Vagina (tissue), 2 donors: ENCODE data around the gene TRIM31.

Source experiments
- POLR2A ChIP-seq, 2 donors: fragments of 450-650 bp; IDR thresholded peaks; one replicate each; pipeline ENCODE4 v1.6.1; 2017; ENCODE audit warnings: antibody characterized with exemption in 2 of 2, mild to moderate bottlenecking in 2 of 2, moderate library complexity in 2 of 2
- TF ChIP-seq, protein P1 (sequence below), 3 experiments: fragments of 450-650 bp in 2 of 3; fragments of 200-600 bp in 1 of 3; sonication (generic) in 1 of 3; IDR thresholded peaks; one replicate each; pipeline ENCODE4 v1.5.1; 2017 to 2019; ENCODE audit warnings: antibody characterized with exemption in 3 of 3, mild to moderate bottlenecking in 2 of 3, moderate library complexity in 2 of 3

DNA sequence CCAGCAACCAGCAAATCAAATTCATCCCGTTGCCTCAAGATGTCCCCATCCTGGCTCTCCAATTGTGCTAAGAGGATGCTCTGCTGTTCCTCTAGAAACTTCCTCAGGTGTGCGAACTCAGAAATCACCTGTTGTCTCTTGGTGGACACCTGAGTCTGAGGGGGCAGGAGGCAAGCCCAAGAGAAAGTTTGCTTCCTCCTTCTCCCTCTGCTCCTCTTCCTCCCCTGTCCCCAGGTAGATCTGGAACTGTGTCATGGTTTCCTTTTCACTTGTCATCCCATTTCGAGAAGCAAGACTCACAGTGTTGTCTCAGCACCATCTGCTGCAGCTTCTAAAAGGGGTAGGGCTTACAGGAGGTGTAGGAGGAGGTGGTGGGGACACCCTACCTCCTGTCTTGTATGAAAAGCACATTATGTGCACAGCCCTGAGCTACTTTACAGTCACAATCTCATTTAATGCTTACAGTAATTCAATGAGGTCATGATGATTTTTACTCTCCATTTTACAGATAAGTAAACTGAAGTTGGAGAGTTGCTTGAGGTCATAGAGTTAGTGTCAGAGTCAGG is 45.7 kb upstream of the TRIM31 start:
- TF ChIP-seq, protein P1, sequence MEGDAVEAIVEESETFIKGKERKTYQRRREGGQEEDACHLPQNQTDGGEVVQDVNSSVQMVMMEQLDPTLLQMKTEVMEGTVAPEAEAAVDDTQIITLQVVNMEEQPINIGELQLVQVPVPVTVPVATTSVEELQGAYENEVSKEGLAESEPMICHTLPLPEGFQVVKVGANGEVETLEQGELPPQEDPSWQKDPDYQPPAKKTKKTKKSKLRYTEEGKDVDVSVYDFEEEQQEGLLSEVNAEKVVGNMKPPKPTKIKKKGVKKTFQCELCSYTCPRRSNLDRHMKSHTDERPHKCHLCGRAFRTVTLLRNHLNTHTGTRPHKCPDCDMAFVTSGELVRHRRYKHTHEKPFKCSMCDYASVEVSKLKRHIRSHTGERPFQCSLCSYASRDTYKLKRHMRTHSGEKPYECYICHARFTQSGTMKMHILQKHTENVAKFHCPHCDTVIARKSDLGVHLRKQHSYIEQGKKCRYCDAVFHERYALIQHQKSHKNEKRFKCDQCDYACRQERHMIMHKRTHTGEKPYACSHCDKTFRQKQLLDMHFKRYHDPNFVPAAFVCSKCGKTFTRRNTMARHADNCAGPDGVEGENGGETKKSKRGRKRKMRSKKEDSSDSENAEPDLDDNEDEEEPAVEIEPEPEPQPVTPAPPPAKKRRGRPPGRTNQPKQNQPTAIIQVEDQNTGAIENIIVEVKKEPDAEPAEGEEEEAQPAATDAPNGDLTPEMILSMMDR (IDR thresholded peaks at IDR 0.05): no peak
- TF ChIP-seq POLR2A (IDR thresholded peaks at IDR 0.05): no peak
